OCI-LY7 (cell line): ENCODE results near the gene MAML3.

Experiments used
- CTCF ChIP-seq: fragments of 200-600 bp; sonication (generic); conservative IDR thresholded peaks from 2 replicates; pipeline ENCODE4 v1.5.1; 2014; ENCODE audit warnings: mild to moderate bottlenecking, antibody characterized with exemption, low read length, moderate library complexity, mixed read lengths
- EZH2phosphoT487 ChIP-seq: fragments of 200-600 bp; sonication (generic); IDR thresholded peaks from 2 replicates; pipeline ENCODE4 v1.6.1; 2018; ENCODE audit warnings: low read depth, borderline replicate concordance, mild to moderate bottlenecking, mixed run types, antibody characterized with exemption, low read length, moderate library complexity, mixed read lengths

GRCh38 chr4:140056015-140056414 lies 98.0 kb downstream of the MAML3 start:
- no peak for TF ChIP-seq CTCF
- no peak for TF ChIP-seq EZH2phosphoT487
